HepG2 (cell line): ENCODE measurements around the gene MYL6. TPM values are rescaled to one million over a fixed set of nuclear protein-coding genes. Genes with fewer than 3 reads are reported as not detected.
A peak's percentile ranks its signal among the peaks of the same experiment; 100 is the strongest.

Source experiments
- BORCS8-MEF2B ChIP-seq: sonication (generic); formaldehyde crosslinking; IDR thresholded peaks from 2 replicates; pipeline ENCODE4 v1.8.0; 2022; ENCODE audit warnings: mild to moderate bottlenecking, missing genetic modification reagents
- CBX5 ChIP-seq: sonication (generic); formaldehyde crosslinking; IDR thresholded peaks from 2 replicates; pipeline ENCODE4 v1.4.0; 2020; ENCODE audit warnings: missing genetic modification reagents, borderline replicate concordance
- ETV6 ChIP-seq: sonication (generic); formaldehyde crosslinking; conservative IDR thresholded peaks from 2 replicates; pipeline ENCODE4 v1.4.0; 2020; ENCODE audit warnings: missing genetic modification reagents
- GMEB1 ChIP-seq: sonication (generic); formaldehyde crosslinking; IDR thresholded peaks from 2 replicates; pipeline ENCODE4 v1.5.1; 2020; ENCODE audit warnings: missing genetic modification reagents, mild to moderate bottlenecking, borderline replicate concordance
- HMG20B ChIP-seq: conservative IDR thresholded peaks from 2 replicates; pipeline ENCODE4 v1.6.1; 2016; ENCODE audit warnings: missing genetic modification reagents, missing compliant biosample characterization
- HNRNPLL ChIP-seq: fragments of 200-400 bp; formaldehyde crosslinking; IDR thresholded peaks from 2 replicates; pipeline ENCODE4 v1.6.1; 2017; ENCODE audit warnings: mild to moderate bottlenecking, low read depth, low read length; ENCODE audit not compliant: poor library complexity, severe bottlenecking
- HOXD1 ChIP-seq: sonication (generic); formaldehyde crosslinking; IDR thresholded peaks from 2 replicates; pipeline ENCODE4 v1.5.0; 2020; ENCODE audit warnings: missing genetic modification reagents
- MBD4 ChIP-seq: IDR thresholded peaks from 2 replicates; pipeline ENCODE4 v1.6.1; 2012; ENCODE audit warnings: low read length, inconsistent platforms, borderline replicate concordance
- MEIS2 ChIP-seq: sonication (generic); formaldehyde crosslinking; IDR thresholded peaks from 2 replicates; pipeline ENCODE4 v1.9.0; 2021; ENCODE audit warnings: mild to moderate bottlenecking, missing genetic modification reagents
- SP4 ChIP-seq: sonication (generic); formaldehyde crosslinking; IDR thresholded peaks from 2 replicates; pipeline ENCODE4 v1.8.1; 2023; ENCODE audit warnings: mild to moderate bottlenecking, missing genetic modification reagents
- STAT6 ChIP-seq: sonication (generic); formaldehyde crosslinking; IDR thresholded peaks from 2 replicates; pipeline ENCODE4 v1.4.0; 2020; ENCODE audit warnings: missing genetic modification reagents, mild to moderate bottlenecking, borderline replicate concordance
- THAP11 ChIP-seq: IDR thresholded peaks from 2 replicates; pipeline ENCODE4 v1.6.1; 2016; ENCODE audit warnings: missing biosample characterization, missing genetic modification reagents
- YY1 ChIP-seq: IDR thresholded peaks from 2 replicates; pipeline ENCODE4 v1.6.1; 2011; ENCODE audit warnings: low read length, low read depth, moderate library complexity, mild to moderate bottlenecking; ENCODE audit not compliant: insufficient read depth, insufficient replicate concordance
- ZFYVE20 ChIP-seq: sonication (generic); formaldehyde crosslinking; IDR thresholded peaks from 2 replicates; pipeline ENCODE4 v1.8.0; 2023; ENCODE audit warnings: low read depth, mild to moderate bottlenecking, moderate library complexity, missing genetic modification reagents, borderline replicate concordance
- ZHX1 ChIP-seq: sonication (generic); formaldehyde crosslinking; IDR thresholded peaks from 2 replicates; pipeline ENCODE4 v1.8.1; 2022; ENCODE audit warnings: low read depth, mild to moderate bottlenecking, missing genetic modification reagents
- ZNF101 ChIP-seq: sonication (generic); formaldehyde crosslinking; IDR thresholded peaks from 2 replicates; pipeline ENCODE4 v1.4.0; 2020; ENCODE audit warnings: mild to moderate bottlenecking, low read depth, missing genetic modification reagents, borderline replicate concordance
- ZNF232 ChIP-seq: sonication (generic); formaldehyde crosslinking; IDR thresholded peaks from 2 replicates; pipeline ENCODE4 v1.4.0; 2020; ENCODE audit warnings: missing genetic modification reagents, borderline replicate concordance
- ZNF3 ChIP-seq: IDR thresholded peaks from 2 replicates; pipeline ENCODE4 v1.7.0; 2017; ENCODE audit warnings: inconsistent platforms
- ZNF333 ChIP-seq: sonication (generic); formaldehyde crosslinking; IDR thresholded peaks from 2 replicates; pipeline ENCODE4 v1.4.0; 2020; ENCODE audit warnings: mild to moderate bottlenecking, missing genetic modification reagents, borderline replicate concordance
- ZNF557 ChIP-seq: sonication (generic); formaldehyde crosslinking; IDR thresholded peaks from 2 replicates; pipeline ENCODE4 v1.4.0; 2020; ENCODE audit warnings: missing genetic modification reagents
- ZNF558 ChIP-seq: sonication (generic); formaldehyde crosslinking; IDR thresholded peaks from 2 replicates; pipeline ENCODE4 v1.9.0; 2022; ENCODE audit warnings: mild to moderate bottlenecking, missing genetic modification reagents, borderline replicate concordance
- ZNF605 ChIP-seq: sonication (generic); formaldehyde crosslinking; IDR thresholded peaks from 2 replicates; pipeline ENCODE4 v1.8.0; 2022; ENCODE audit warnings: mild to moderate bottlenecking, missing genetic modification reagents
- ZNF720 ChIP-seq: sonication (generic); formaldehyde crosslinking; IDR thresholded peaks from 2 replicates; pipeline ENCODE4 v1.4.0; 2020; ENCODE audit warnings: missing genetic modification reagents
- polyA plus RNA-seq, 8 experiments: library from polyadenylated mRNA; depleted of rRNA in 3 of 8; stranded (reverse) in 7 of 8; unstranded in 1 of 8; fragments of >200 nt; fragmentation: Illumina TruSeq in 4 of 8; extraction: Trizol in 4 of 8; gene quantifications; 2 replicates each; pipeline versions ENCODE4 v1.2.1 to v1.2.3, GENCODE V29; 2011 to 2016; ENCODE audit warnings: low read depth in 4 of 8, missing spikeins in 1 of 8, mixed read lengths in 1 of 8; ENCODE audit not compliant: insufficient read depth in 1 of 8
- total RNA-seq, 5 experiments: library from RNA; depleted of rRNA; stranded (reverse); fragments of >200 nt; fragmentation: Illumina TruSeq; extraction: Trizol; gene quantifications; 2 replicates each; pipeline ENCODE4 v1.2.3, GENCODE V29; 2016; ENCODE audit warnings: low read depth in 1 of 5

The MYL6 gene
- total and polyA plus RNA-seq, 2 of the 13 experiments (the other 11 are each of a cell fraction or from before 2014, with no cell fraction given): 1,127 to 1,192 TPM

- TF ChIP-seq ZNF720 (CRISPR knock-in tag) (no peak), ZFYVE20 (CRISPR knock-in tag) (no peak), ZNF557 (CRISPR knock-in tag) (no peak), ZNF3 (CRISPR knock-in tag) (no peak), THAP11 (CRISPR knock-in tag) (peak; percentile 64; the same call in 1 of the 2 replicates), SP4 (CRISPR knock-in tag) (peak; percentile 96), MBD4 (no peak), HMG20B (CRISPR knock-in tag) (no peak), ZNF232 (CRISPR knock-in tag) (no peak), ZHX1 (CRISPR knock-in tag) (no peak), ETV6 (CRISPR knock-in tag) (no peak), BORCS8-MEF2B (CRISPR knock-in tag) (no peak; the same call in 1 of the 2 replicates), ZNF605 (peak; percentile 76; the same call in 1 of the 2 replicates), HNRNPLL (peak; percentile 68), ZNF558 (CRISPR knock-in tag) (peak; percentile 73; the same call in 1 of the 2 replicates), ZNF333 (no peak), MEIS2 (no peak; the same call in 1 of the 2 replicates), CBX5 (CRISPR knock-in tag) (no peak), YY1 (no peak), GMEB1 (CRISPR knock-in tag) (no peak; the same call in 1 of the 2 replicates), STAT6 (CRISPR knock-in tag) (no peak), HOXD1 (CRISPR knock-in tag) (no peak), ZNF101 (CRISPR knock-in tag) (no peak)
Observed at GRCh38 chr12:56127888-56128669, 30.1 kb upstream of the MYL6 start, which contains the start of gene ESYT1 (continued).
